Activated naive CD8-positive, alpha-beta T cell (primary cell): ENCODE measurements around the gene RNF141.

Experiments used
- H3K27ac Mint-ChIP-seq: one replicate; pipeline ENCODE4 v1.8.0; 2021; ENCODE audit warnings: mixed read lengths
- H3K27me3 Mint-ChIP-seq: one replicate; pipeline ENCODE4 v1.8.0; 2021; ENCODE audit warnings: mixed read lengths
- H3K36me3 Mint-ChIP-seq: one replicate; pipeline ENCODE4 v1.8.0; 2021; ENCODE audit warnings: mixed read lengths
- H3K4me1 Mint-ChIP-seq: one replicate; pipeline ENCODE4 v1.8.0; 2021; ENCODE audit warnings: low read depth, mixed read lengths
- H3K4me3 Mint-ChIP-seq: one replicate; pipeline ENCODE4 v1.8.0; 2021; ENCODE audit warnings: mild to moderate bottlenecking, mixed read lengths
- H3K9me3 Mint-ChIP-seq: one replicate; pipeline ENCODE4 v1.8.0; 2021; ENCODE audit warnings: low read depth, mixed read lengths

The RNF141 gene

DNA sequence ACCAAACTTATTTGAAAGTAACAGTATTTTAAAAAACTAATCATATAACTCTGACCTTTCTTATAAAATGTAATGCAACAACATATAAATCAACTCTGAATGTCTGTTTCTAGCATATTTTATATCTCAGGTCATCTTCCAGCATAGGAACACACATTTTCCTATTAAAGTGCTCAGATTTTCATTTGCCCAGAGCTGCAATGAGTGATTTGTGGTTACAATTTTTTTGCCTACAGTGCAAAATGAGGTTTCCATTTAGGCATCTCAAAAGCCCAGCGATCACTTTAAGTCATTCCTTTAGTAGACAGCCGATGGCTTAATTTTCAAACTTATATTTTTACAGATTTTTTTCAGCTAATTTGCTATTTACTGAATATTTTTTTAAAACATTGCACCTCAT, 26.5 kb upstream of the RNF141 start:
- Mint-ChIP-seq H3K4me1 (no peaks in the 10 kb centered on the region), H3K36me3 (no peaks in the 10 kb centered on the region), H3K9me3 (no peaks in the 10 kb centered on the region), H3K4me3 (no peak overlapping the region), H3K27ac (no peak overlapping the region), H3K27me3 (peaks cover 5% of the 10 kb centered on the region)

DNA sequence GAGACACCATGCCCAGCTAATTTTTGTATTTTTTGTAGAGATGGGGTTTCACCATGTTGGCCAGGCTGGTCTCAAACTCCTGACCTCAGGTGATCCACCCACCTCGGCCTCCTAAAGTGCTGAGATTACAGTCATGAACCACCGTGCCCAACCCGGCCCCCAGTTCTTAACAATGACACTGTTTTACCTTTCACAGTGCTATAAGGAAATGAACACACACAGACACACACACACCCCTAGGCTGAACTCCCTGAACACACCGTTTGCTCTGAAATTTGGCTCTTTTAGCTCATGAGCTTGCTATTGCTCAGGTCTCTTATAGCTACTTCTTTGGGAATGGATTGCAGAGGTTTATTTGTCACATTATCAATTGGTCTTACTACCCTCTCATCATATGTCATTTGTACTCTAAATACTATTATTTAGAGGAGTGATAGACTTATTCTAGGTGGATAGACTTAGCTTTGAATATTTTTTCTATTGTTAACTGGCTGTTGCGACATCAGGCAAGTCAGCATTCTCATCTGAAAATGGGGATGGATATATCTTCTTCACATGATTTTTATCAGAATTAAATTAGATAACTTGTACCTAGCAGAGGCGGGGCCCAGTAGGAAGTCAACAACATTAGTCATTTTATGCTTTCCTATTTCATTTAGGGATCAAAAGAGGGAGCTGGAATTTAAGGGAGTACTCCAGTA, 25.4 kb upstream of the RNF141 start:
- Mint-ChIP-seq H3K9me3 (no peaks in the 10 kb centered on the region), H3K36me3 (no peaks in the 10 kb centered on the region), H3K27me3 (peaks cover 1% of the 10 kb centered on the region), H3K27ac (no peak overlapping the region), H3K4me3 (no peak overlapping the region), H3K4me1 (no peaks in the 10 kb centered on the region)

DNA sequence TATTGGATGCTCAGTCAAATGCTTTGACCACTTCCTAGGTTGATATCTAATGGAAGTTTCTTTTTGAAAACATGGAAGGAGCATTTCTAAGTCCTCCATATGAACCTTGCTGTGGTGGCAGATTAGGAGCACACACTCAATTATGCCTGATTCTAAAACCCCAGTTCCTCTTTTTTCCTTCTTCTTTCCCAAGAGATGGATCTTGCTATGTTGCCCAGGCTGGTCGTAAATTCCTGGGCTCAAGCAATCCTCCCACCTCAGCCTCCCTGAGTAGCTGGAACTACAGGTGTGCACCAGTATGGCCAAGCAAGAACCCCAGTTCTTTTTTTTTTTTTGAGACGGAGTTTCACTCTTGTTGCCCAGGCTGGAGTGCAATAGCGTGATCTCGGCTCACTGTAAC, 24.5 kb upstream of the RNF141 start:
- Mint-ChIP-seq H3K9me3 (no peaks in the 10 kb centered on the region), H3K4me1 (no peaks in the 10 kb centered on the region), H3K4me3 (no peak overlapping the region), H3K27me3 (no peaks in the 10 kb centered on the region), H3K36me3 (no peaks in the 10 kb centered on the region), H3K27ac (no peak overlapping the region)

DNA sequence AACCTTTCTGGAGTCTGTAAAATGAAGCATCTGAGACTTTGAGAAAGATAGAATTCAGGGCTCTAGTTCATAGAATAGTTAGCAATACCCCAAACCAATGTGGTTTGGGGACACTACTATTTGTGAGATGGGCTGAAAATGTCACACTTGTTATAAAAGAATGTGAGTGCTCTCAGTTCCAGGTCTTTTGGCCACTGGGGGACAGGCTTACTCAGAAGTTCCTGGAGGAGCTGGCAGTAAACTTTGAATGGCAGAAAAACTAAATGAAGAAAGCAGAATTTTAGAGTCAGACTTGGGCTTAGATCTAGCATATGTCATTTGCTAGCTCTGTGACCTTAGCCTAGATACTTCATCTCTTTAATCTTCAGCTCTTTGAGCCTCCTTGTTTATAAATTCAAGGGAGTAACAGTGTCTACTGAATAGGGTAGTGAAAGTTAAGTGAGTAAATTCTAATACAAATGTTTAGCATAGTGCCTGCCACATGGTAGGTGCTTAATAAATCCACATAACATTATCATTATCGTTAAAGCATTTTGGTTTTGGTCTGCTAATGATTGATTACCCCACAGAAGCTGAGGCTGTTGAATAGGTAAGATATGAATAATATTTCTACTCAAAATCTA, 23.8 kb upstream of the RNF141 start:
- H3K9me3 Mint-ChIP-seq = no peaks in the 10 kb centered on the region
- no peaks in the 10 kb centered on the region for H3K36me3 Mint-ChIP-seq
- no peaks in the 10 kb centered on the region for H3K4me1 Mint-ChIP-seq
- H3K4me3 Mint-ChIP-seq = no peak overlapping the region
- no peak overlapping the region for H3K27ac Mint-ChIP-seq
- no peaks in the 10 kb centered on the region for H3K27me3 Mint-ChIP-seq

DNA sequence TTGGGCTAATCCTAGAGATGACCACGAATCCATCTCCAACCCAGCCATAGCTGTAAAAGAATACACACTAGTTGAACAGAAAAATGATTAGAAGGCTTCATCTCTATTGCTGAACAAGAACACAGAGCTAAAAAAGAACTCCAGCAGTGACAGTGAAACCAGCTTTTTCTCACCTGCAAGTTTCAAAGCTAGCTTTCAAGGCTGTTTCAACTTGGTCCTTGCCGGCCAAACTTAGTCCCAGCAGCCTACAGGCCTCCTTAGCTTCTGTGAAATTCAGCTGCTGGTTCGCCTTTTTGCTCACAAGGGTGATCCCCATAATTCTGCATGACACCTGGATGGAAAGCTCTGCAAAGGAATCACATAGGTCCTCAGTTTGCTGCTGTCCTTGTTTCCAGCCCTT, 23.0 kb upstream of the RNF141 start:
- H3K4me1 Mint-ChIP-seq = no peaks in the 10 kb centered on the region
- H3K27ac Mint-ChIP-seq = no peak overlapping the region

DNA sequence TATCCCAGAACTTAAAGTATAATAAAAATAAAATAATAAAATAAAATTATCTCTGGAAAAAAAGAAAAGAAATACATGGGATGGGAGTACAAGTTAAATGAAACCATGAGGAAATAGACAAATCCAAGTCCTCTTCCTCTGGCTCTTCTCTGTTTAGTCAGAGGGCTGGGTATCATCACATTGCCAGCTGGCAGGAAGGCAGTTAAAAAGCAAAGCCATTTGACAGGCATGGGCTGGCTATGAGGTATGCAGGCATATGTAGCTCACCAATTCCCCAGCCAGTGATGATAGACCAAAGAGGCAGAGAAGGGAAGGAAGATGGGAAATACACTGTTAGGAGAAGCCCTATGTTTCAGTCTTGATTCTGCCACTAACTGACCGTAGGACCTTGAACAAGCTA, 21.0 kb upstream of the RNF141 start:
- H3K27me3 Mint-ChIP-seq = peaks cover 1% of the 10 kb centered on the region
- H3K9me3 Mint-ChIP-seq = no peaks in the 10 kb centered on the region
- H3K4me3 Mint-ChIP-seq = no peak overlapping the region
- H3K36me3 Mint-ChIP-seq = no peaks in the 10 kb centered on the region
- no peaks in the 10 kb centered on the region for H3K4me1 Mint-ChIP-seq
- H3K27ac Mint-ChIP-seq = no peak overlapping the region

More for the DNA sequence above, 23.0 kb upstream of the RNF141 start:
- no peaks in the 10 kb centered on the region for H3K9me3 Mint-ChIP-seq
- H3K4me3 Mint-ChIP-seq = no peak overlapping the region
- no peaks in the 10 kb centered on the region for H3K27me3 Mint-ChIP-seq
- no peaks in the 10 kb centered on the region for H3K36me3 Mint-ChIP-seq

DNA sequence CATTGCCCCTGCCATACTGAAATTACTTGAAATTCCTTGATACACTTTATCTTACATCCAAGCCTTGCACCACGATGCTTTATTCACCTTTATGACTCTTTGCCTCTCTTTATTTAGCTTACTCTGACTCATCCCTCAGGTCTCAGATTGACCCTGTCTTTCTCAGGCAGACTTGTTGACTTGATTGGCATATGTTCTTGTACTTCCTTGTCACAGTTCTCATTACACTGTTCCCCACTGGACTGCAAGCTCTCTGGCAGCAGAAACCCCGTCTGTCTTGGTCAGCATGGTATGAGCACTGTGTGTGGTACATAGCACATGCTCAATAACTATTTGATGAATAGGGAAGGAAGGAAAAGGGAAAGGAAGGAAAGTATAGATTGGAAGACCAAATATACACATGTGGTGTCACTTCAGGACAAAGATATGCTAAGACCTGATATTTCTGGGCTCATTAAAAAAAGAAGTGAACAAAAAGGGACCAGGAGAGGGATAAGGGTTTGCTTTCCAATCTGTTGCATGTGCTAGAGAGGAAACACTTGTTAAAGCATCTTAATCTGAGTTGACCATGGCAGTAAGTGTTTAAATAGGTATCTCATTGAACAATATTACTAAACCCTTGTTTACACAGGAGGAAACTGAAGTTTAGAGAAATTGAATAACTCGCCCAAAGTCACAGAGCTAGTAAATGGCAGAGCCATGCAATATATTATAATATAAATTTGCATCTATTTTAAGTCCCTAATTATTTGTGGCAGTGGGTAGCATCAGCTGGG, 20.2 kb upstream of the RNF141 start:
- Mint-ChIP-seq H3K4me1 (no peaks in the 10 kb centered on the region), H3K36me3 (no peaks in the 10 kb centered on the region), H3K27me3 (peaks cover 1% of the 10 kb centered on the region), H3K9me3 (no peaks in the 10 kb centered on the region), H3K4me3 (no peak overlapping the region), H3K27ac (no peak overlapping the region)

DNA sequence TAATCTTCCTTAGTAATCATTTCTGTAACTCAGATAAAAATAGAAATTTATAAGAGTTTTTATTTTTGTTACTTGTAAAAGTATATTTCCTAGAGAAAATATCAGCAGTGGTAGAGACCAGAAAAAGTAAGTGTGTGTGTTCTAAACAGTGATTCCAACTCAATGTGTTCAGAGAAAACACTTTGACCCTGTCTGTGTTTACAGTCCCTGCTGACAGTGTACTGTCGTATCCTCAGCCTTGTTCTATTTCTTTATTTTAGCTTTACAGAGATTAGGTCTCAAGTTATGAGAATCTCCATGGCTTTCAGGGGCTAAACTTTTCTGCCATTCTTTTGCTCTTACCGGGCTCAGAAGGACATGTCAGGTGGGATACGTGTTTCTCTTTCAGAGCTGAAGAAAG, 17.3 kb upstream of the RNF141 start:
- Mint-ChIP-seq H3K27me3 (peaks cover 3% of the 10 kb centered on the region), H3K36me3 (no peaks in the 10 kb centered on the region), H3K9me3 (no peaks in the 10 kb centered on the region), H3K4me1 (no peaks in the 10 kb centered on the region), H3K4me3 (no peak overlapping the region), H3K27ac (no peak overlapping the region)

DNA sequence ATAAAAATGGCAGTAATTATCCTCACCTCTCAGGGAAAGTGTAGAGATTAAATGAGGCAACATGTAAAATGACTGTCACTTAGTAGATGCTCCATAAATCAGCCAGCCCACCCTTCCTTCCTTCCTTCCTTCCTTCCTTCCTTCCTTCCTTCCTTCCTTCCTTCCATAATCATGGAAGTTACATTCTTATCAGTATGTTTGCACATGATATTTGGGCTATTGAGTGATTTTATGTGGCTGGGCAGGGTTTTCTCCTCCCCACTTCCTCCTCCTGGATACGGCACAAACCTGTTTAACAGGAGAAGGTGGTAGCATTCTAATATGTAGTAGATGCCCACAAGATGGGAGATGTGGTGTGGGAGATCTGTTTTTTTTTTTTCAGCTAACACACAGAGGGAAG, 15.6 kb upstream of the RNF141 start:
- Mint-ChIP-seq H3K4me3 (no peak overlapping the region), H3K9me3 (peaks cover 6% of the 10 kb centered on the region), H3K27me3 (peaks cover 7% of the 10 kb centered on the region), H3K36me3 (peaks cover 3% of the 10 kb centered on the region), H3K27ac (no peak overlapping the region), H3K4me1 (no peaks in the 10 kb centered on the region)

DNA sequence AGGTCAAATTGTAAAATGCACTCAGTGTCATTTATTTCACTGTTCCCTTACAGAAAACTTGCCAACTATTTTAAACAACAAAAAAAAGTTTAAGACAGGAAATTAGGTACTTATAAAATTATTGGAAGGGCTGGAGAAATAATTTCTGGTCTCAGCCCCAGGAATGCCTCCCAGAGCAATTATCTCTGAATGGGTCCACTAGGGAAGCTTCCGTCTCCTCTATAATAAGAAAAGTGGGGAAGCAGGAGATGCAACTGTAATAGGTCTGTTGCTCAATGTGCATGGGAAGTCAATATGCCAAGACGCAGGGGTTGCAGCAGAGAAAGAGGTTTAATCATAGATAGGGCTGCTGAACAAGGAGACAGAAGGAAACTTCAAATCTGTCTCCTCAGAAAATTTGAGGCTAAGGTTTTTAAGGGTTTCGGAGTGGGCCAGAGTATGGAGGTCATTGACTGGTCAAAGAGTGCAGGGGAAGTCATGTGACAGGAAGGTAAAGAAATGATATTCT, 10.9 kb upstream of the RNF141 start:
- no peak overlapping the region for H3K4me3 Mint-ChIP-seq
- H3K27me3 Mint-ChIP-seq = peaks cover 7% of the 10 kb centered on the region
- H3K27ac Mint-ChIP-seq = no peak overlapping the region
- peaks cover 3% of the 10 kb centered on the region for H3K36me3 Mint-ChIP-seq
- H3K9me3 Mint-ChIP-seq = peaks cover 10% of the 10 kb centered on the region
- no peaks in the 10 kb centered on the region for H3K4me1 Mint-ChIP-seq

DNA sequence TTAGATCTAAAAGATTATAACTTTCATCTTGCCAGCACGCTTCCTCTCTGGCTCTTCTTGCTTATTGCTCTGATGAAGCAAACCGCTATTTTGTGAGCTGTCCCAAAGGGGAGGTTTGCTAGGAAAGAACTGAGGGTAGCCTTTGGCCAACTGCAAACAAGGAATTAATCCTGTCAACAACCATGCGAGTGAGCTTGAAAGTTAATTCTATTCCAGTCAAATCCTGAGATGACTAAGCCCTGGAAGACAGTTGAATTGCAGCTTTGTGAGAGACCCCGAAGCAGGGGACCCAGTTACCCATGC, 10.3 kb upstream of the RNF141 start:
- no peaks in the 10 kb centered on the region for H3K4me1 Mint-ChIP-seq
- H3K36me3 Mint-ChIP-seq = peaks cover 3% of the 10 kb centered on the region
- no peak overlapping the region for H3K4me3 Mint-ChIP-seq
- peaks cover 7% of the 10 kb centered on the region for H3K27me3 Mint-ChIP-seq
- peaks cover 10% of the 10 kb centered on the region for H3K9me3 Mint-ChIP-seq
- no peak overlapping the region for H3K27ac Mint-ChIP-seq

DNA sequence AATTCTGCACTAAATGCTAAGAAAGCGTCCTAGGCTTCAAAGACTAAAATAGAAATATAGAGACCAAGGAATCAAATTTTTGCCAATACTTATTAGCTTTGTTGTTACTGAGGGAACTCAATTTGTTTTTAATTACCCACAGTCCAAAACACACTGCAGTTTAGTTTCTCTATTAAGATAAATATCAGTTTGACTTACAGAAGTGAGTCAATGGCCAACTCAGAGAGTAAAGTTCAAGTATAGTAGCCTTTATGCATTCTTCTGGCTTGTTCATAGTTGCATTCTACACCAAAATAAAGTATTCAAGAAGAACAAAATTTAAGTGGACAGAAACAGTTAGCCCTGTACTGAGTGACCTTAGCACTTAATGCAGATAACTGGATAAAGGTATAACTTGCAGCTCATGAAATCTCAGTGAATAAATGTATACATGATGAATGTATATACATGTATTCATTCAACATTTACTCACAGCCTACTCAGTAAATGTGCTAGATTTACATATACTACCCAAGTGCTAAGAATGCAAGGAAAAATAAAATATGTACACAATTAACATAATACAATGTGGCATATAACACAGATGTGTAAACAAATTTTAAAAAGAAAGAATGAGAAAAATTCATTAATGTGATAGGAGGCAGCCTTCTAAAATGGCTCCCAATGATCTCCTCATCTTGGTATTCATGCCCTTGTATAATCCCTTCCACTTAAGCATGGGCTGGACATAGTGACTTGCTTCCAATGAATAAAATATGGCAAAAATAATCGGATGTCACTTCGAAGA, 9.7 kb upstream of the RNF141 start:
- Mint-ChIP-seq H3K27me3 (peaks cover 7% of the 10 kb centered on the region), H3K4me1 (no peaks in the 10 kb centered on the region), H3K27ac (no peak overlapping the region), H3K9me3 (peaks cover 10% of the 10 kb centered on the region), H3K36me3 (peaks cover 3% of the 10 kb centered on the region), H3K4me3 (no peak overlapping the region)

DNA sequence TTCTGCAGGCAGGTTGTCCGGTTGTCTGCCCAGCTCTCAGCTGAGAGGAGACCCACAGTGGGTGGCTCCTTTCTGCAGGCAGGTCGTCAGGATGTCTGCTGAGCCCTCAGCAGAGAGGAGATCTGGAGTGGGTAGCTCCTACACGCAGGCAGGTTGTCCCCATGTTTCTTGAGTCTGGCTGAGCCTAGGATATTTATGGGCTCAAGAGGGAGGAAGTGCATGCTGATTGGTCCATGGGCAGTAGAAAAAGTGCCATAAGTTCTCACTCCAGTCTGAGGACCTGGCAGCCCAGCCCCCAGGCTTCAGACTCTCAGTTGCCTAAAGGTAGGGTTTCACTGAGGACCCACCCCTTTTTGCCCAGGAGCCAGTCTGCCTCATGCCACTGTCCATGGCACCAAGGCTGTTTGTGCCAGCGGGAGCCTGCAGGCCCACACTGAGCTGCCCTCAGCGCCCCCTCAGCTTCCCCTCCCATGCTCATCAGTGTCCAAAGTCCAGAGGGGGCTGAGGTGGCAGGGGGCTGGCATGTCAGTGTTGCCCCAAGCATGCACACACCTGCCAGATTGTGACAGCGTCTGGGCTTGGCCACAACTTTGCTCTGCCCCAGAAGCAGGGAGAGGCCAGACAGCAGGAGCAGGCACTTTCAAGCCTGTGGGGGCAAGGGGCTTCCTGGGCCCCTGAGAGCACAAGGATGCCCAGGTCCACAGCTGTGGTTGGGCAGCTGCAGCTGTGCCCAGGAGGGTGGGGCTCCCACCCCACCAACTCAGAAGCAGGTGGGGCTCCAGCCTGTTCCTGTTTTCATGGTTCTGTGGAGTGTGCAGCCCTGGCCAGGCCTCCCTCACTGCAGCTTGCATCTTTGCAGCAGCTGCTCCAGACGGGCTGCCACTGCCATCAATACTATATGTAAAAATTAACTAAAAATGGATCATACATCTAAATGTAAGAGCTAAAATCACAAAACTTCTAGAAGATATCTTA, 3.8 kb upstream of the RNF141 start:
- no peaks in the 10 kb centered on the region for H3K9me3 Mint-ChIP-seq

DNA sequence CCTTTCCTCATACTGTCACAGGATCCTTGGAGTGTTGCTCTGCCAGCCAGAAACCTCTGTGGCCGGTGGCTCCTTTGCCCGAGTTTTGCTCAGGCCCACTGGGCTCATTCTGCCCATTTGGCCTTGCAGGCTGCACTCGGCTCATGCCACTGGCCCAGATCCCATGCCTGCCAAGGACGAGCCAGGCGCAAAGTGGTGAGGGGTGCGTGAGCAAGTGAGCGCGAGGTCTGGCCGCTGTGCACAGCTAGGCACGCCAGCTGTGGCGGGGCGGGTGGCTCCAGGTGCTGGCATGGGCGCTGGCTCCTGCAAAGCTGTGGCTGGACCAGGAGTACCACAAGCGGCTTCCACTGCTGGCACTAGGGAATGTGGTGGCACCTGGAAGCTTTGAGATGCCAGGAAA, 2.8 kb upstream of the RNF141 start:
- H3K36me3 Mint-ChIP-seq = no peaks in the 10 kb centered on the region
- no peaks in the 10 kb centered on the region for H3K9me3 Mint-ChIP-seq
- H3K27ac Mint-ChIP-seq = no peak overlapping the region
- no peak overlapping the region for H3K4me3 Mint-ChIP-seq
- H3K4me1 Mint-ChIP-seq = peaks cover 18% of the 10 kb centered on the region
- H3K27me3 Mint-ChIP-seq = no peaks in the 10 kb centered on the region

More for the DNA sequence above, 3.8 kb upstream of the RNF141 start:
- Mint-ChIP-seq H3K4me1 (peaks cover 11% of the 10 kb centered on the region), H3K36me3 (no peaks in the 10 kb centered on the region), H3K4me3 (no peak overlapping the region), H3K27ac (no peak overlapping the region), H3K27me3 (no peaks in the 10 kb centered on the region)
